HG02571 (cell line): ENCODE data around the gene TMEM17.
A peak's percentile ranks its signal among the peaks of the same experiment; 100 is the strongest.

ENCODE experiments used
- ATAC-seq: cut with Tn5 transposase; IDR thresholded peaks from one replicate; pipeline ENCODE4 v1.9.1; 2021; ENCODE audit warnings: mild to moderate bottlenecking, moderate library complexity; ENCODE audit not compliant: unreplicated experiment

TMEM17 gene

DNA sequence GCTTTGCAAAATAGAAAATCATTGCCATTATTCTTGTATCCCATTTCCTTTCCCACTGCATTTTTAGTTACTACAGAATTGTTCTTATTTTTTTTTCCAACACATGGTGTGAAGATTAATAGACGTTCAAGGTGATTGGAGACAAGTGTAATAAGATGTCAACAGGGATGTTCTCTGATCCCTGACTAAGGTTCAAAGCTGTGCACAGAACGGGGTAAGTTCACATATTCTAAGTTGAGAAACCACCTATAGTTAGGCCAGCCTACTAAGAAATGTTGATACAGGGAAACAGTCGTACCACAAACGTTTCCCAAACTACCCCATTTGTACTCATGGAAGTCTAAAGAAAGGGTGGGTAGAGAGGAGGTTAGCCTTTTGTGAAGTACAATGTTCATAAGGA, 6.4 kb upstream of the TMEM17 start:
- no peak for ATAC-seq

DNA sequence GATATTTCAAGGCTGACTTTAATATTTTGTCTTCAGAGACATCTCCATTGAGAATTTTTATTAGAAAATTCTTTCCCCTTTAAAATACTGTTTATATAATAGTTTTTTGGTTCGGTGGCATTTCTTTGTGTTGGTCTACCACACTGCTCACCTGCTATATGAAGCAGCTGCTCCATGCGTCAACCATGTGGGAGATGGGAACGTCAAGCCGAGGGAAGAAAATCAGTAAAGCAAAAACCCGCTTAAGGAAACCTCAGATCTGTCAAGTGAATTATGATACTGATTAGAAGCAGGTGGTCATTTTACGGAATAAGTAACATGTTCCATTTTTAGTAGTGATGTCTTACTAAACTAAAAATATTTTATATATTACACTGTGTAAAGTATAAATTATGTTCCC, 5.6 kb upstream of the TMEM17 start:
- ATAC-seq = no peak

DNA sequence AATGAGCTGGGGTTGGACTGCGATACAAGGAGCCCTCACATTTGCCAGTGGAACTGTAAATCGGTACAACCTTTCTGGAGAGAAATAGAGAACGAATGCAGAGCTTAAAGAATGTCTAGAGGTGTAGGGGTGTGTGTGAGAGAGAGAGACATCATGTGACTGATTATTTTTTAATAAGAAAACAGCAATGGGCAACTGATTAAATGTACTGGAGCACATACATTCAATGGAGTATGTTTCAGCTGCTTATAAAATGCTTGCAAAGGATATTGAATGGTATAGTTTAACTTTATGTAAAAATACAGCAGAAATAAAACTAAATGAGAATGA, 391 bp upstream of the TMEM17 start:
- ATAC-seq = peak; percentile 37

DNA sequence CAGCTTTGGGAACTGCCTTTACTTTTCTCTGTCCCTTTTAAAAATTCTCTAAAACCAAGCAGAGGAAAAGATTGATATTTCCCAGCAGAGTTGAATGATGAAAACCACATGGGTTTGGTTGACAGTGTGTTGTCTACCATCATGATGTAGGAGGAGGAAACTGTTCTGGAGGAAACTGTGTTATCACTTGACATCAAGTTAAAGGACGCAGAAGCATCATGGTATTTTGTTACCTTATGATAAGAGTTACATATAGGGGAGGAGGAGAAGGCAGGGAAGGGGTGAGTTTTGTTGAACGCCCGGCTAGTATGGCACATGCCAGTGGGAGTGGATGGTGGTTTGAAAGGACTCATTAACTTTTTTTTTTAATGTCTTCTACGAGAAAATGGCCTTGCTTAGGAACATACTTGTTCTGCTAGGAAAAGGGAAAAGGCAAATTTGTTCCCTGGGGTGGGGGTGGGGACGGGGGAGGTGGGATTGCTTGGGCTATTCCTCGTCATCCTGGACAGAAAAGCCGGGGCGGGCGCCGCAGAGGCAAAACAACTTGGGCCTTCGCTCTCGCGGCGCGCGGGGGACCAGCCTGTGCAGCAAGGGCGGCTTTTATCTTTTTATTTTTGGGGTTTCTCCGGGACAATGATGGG, 766 bp downstream of the TMEM17 start:
- no peak for ATAC-seq

DNA sequence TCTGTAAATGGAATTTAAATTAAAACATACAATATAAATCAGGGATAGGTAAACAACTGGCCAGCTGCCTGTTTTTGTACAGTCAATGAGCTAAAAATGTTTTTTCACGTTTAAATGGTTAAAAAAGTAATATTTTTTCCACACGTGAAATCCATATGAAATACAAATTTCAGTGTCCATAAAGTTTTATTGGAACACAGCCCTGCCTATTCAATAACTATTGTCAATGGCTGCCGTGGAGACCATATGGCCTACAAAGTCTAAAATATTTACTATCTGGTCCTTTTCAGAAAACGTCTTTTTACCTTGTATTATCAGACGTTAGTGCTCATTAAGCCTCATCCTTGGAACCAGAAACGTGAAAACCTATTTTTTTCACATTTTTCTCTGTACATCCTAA, 1.3 kb downstream of the TMEM17 start:
- ATAC-seq = no peak

DNA sequence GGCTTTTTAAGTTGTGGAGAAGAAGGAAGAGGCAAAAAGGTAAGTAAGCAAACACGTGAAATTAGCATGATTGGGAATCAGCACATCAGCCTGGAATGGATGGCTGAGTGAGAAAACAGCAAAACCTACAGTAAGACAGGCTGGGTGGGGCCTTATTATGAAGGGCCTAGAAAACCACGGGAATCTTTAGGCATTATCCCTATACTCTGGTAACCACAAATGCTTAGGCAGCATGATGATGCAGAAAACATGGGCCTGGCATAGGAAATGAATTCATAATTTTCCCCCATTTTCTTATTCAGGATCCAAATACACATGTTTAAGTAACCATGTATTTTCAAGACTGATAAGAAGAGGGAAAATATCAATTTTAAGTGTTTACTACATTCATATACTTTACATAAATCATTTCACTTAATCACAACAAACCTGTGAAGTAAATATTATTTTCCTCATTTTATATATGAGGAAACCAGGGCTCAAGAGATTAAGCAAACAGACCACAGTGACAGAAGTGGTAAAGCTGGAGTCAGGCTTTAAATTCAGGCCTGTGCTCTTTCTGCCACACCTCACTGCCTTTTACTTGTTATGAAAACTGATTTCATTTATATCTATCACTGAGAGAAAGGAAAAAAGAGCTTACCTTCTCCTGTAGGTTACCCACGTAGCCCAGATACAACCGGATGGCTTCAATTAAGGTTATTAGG, 4.0 kb downstream of the TMEM17 start:
- ATAC-seq = no peak

DNA sequence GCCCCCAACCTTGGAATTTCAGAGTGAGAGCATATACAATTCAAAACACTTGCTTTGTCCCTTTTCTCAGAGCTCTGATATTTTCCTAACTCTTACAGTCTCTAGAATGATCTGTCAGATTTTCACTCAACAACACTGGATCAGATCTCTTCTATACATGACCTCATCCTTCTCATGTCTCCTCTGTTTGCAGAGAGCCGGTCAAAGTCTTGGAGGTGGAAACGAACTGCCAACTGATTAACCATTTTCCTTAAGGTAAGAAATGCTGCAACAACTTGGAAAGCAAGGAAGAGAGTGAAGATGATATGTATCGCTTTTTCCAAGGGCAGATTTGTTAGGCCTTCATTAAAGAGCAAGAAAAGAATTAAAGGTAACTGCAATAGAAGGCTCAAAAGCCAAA, 4.9 kb downstream of the TMEM17 start:
- no peak for ATAC-seq

DNA sequence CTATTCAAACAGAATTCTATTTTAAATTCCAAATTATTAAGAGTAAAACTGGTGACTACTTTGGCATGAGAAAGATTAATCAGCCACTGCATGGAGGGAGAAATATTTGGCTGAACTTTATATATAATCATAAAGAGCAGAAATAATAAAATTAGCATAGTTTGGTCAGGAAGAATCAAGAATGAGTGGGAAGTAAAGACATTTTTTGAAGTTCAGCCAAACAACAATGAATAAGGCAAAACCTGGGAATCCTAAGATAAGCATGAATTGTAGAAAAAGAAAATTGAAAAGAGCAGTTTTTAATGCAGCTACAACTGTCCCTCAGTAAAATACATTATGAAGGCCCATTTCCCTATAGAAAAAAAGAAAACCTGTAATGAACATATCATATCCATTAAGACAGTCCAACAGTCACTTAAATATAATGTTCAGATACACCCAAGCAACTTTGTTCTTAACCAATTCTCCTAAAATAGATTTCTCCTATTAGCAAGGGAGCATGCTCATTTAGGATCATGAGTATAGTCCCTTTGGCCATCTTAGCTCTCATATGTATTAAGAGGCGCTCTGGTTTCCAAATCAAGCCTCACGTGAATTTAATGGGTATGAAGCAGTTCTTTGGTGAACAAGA, 6.5 kb downstream of the TMEM17 start:
- no peak for ATAC-seq

DNA sequence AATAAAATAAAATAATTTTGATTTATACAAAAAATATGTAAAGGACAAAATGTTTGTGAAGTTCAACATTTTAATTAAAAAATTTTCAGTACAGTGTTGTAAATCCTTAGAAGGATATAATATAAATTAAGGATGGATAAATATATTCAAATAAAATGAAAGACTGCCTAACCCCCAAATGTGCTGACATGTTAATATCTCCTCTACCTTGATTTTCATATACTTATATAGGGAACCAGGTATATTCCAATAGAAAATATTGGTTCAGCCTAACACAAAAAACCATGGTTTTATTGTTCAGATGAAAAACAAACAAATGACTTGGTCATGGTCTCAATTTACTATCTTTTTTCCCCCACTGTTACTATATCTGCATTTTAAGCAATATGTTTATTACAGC, 7.3 kb downstream of the TMEM17 start:
- no peak for ATAC-seq

DNA sequence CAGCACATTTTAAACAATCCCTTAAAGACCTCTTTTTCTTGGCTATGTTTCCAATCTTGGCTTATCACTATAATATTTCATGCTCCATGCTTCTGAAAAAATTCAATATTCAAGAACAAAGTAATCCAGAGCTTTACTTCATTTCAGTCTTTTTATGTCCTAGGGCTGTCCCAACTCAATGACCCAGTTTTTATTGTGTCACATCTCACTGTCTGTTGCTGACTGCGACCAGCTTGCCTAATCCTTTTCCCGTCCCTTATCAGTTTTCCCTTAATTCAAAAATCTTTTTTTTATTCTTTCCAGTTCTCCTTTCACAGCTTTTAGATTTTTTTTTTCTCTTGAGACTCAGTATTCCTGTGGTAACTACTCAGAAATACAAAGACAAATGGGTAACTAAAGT, 10.2 kb downstream of the TMEM17 start:
- no peak for ATAC-seq

DNA sequence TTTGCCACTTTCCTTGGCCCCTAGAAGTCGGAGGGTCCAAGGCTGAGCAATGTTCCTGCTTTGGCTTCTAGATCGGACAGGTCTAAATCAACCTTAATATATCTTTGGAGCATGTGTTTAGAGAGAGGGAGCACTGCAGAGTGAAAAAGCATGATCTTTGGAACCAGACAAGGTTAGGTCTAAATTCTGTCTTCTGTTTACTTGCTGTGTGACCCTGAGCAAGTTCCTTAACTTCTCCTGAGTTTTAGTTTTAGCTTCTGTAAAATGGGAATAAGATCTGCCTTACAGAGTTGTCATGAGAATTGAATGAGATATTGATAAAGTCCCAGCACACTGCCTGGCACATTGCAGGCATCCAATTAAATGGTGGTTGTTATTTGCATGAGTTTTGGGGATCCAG, 13.9 kb downstream of the TMEM17 start:
- ATAC-seq = no peak

DNA sequence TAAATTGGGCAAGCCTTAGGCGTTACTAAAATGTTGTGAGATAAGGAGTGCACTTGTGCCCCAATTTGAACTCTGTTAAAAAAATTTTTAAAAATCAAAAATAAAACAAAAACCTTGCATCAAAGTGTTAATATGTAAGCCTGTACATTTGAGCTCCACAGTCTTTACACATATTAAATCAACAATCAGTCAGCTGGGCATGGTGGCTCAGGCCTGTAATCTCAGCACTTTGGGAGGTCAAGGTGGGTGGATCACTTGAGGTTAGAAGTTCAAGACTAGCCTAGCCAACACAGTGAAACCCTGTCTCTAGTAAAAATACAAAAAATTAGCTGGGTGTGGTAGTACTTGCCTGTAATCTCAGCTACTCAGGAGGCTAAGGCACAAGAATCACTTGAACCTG, 16.3 kb downstream of the TMEM17 start:
- no peak for ATAC-seq

DNA sequence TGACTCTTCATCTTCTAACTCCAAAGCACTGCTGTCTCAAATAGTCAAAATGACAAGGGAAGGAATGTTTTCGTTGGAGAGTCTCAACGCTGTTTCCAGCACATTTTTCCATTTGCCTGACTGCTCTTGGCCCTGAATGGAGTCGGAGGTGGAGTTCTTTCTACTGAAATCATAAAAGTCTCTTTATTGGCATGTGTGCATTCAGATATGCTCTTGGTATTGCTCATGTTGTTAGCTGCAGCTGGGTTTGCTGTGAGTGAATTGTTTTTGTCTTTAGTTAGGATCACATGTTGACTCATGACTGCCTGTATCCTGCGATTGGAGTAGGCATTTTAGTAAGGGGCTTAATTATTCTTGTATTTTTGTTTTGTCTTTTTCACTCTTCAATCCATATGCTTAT, 16.8 kb downstream of the TMEM17 start:
- ATAC-seq = no peak

DNA sequence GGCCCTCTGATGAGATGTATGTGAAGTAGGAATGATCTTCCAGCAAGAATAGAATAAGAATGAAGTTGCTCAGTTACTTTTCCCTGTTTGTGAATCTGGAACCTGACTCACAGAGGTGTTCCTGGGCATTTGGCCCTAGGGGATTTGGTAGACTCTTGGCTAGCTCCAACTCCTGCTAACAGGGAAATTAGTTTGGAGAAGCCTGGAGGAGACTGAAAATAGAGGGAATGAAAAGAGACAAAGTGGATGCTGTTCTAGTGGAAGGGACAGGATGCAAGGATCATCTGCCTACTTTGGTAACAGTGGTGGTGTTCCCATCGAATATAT, 19.6 kb downstream of the TMEM17 start:
- ATAC-seq = no peak

DNA sequence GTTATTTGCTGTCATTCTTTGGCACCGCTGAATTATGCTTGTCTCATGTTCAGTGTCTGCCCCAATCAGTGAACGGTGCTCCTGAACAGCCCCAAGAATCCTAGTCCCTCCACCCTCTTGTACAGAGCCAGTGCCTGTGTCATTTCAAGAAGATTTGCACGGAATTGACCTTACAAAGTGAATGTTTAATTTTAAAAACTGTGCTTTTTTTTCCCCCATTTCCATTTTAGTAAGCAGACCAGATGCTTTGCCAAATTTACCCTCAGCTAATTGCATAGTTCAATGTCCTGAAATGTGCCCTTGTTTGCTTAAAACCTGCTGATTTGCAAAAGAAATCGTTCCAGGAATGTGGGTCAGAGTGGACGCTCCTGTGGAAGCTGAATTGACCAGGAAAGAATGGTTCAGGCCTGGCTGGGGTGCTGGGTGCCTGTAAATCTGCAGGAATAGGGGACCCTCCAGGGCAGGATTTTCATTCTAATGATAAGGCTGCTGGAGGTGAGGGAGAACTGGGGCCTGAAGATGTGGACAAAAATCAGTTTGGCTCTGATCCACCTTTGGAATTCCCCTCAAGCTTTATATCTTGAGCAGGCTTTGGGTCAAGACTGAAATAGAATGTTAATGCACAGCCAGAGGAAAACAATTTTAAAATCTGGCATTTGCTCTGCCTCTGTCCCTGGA, 20.1 kb downstream of the TMEM17 start:
- no peak for ATAC-seq

DNA sequence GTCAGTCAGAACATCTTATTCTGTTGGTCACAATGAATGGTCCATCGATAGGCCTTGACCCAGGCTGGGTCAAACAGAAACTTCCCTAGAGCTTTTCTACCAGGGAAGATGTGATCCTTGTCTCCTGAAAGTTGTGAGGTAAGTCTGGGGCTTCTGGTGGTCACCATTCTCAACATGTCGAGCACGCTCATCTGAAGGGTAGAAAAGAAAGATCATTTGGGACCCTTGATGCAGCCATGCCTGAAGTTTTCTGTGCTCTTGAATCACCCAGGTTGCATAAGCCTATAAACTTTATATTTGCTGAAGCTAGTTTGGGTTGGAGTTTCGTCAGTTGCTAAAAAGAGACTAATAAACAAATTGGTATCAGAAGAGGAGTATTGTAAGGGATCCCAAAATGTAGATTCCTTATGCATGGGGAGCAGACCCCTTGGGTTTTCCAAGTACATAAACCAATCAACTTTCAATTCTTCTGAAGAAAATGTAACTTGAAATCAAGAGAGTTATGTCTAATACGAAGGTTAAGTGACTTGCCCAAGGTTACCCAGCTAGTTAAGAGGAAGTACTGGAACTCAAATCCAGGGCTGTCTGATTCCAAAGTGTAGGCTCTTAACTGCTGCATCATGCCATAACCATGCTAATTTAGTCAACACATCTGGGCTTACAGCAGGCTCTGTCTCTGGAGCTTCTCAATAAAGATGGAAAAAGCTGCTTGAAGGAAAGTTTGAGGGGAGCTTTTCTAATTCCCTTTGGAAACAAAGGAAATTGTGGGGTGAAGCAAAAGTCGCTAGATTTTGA, 23.2 kb downstream of the TMEM17 start:
- no peak for ATAC-seq

DNA sequence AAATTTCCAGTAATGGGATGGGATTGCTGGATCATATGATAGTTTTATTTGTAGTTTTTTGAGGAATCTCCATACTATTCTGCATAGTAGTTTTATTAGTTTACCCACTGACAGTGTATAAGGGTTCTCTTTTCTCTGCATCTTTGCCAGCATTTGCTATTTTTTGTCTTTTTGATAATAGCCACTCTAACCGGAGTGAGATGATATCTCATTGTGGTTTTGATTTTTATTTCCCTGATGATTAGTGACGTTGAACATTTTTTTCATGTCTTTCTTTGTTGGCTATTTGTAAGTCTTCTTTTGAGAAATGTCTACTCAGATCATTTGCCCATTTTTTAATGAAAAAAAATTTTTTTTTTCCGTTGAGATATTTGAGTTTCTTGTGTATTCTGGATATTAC, 26.1 kb downstream of the TMEM17 start:
- ATAC-seq = no peak

DNA sequence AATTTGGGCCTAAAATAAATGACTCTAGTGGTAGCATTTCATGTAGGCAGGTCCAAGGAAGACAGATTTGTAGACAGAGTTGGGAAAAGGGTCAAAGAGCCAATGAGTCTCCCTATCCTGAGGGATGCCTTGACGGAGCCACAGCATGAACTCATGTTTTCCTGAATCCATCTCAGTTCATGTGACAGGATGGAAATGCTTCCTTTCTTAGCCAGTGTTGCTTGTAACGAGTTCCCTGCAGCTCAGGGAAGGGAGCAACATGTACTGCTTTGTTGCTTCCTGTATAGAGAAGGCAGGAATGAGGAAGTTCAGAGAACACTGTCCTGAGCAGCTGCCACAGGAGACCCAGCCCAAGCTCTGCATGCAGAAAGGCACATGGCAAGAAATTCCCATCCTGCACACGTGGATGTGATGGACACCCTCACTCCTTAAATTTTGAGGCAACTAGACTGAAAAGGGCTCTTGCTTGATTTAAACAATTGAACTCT, 27.9 kb downstream of the TMEM17 start:
- ATAC-seq = no peak

DNA sequence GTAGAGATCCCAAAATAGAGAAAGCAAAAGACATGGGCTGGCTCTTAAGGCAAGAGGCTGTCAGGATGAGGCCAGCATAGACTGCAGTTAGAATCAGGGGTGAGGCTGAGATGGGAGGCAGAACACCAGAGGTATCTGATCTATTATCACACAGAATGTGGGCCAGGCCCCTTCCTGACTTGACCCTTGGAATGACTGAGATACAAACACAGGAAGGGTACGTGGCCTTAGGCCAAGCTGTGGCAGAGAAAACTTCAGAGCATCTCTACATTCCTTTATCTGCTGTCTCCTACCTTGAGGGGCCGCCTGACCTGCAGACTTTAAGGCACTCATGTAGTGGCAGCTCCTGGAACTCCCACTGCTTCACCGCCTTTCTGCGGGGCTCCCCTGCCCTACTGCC, 28.4 kb downstream of the TMEM17 start:
- no peak for ATAC-seq

DNA sequence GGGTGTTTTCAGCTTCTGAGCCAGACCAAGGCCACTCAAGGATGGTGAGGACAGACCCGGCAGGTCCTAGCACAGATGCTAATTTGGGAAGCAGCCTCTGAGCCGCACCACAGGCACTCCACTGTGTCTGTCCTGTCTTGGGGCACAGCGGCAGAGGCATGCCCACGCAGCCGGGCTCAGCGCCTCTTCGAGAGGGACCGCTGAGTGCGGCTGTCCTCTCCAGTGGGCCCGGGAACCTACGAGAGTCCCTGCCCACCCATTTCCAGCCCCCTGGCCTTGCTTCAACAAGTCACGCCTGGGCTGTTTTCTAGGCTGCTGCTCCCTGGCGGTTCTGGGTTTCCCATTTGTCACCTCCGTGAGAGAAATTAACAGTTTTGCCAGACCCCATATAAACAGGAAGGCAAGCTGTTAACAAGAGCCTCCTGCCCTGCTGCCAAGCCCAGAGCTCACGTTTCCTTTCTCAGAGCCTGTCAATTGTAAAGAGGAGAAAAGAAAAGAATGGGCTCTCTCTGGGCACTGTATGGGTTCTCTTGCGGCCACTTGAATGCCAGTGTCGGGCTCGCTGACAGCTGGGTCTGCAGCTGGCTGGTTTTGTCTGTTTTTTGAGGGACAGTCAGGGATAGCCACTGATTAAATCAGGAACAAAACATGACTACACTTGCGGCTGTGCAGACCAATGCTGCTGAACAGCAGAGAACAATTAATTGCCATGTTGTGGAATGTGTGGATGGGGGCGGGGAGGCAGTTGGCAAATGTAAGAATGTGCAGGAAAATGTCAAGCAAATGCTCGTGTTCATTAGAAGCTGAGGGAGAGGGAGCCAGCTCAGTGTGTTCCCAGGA, 30.6 kb downstream of the TMEM17 start:
- ATAC-seq = no peak
